CD1c-positive myeloid dendritic cell (primary cell): ENCODE results near the gene CPSF4L.
A peak's percentile ranks its signal among the peaks of the same experiment; 100 is the strongest.
"Not testable (repeated sequence)": the region's sequence is repeated elsewhere in the genome, so short reads cannot be mapped to it uniquely, and the experiment has no call there.

Experiments
- DNase-seq: peaks from one replicate; pipeline ENCODE4 v3.0.0-alpha.2; 2016; ENCODE audit errors: extremely low spot score

The CPSF4L gene

DNA sequence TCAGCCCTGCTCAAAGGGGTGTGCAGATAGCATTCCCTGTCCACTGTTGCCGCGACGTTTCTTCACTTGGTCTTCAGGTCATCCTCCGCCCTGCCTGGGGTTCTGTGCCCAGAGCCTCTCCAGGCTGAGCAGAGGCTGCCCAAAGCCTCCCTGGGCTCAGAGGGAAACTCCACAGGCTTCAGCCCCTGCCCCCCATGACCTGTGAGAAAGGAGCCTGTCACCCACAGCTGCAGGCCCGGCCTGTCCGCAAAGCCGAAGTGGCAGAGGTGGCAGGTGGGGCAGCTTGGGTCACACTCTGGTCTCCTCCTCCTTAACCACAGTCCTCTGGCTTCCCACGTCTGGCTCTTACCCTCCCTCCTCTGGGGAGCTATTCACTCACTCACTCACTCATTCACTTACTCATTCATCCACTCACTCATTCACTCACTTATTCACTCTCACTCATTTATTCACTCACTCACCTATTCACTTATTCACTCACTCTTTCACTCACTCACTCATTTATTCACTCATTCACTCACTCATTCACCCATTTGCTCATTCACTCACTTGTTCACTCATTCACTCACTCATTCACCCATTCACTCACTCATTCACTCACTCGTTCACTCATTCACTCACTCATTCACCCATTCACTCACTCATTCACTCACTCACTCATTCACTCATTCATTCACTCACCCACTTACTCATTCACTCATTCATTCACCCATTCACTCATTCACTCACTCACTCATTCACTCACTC lies 7.1 kb upstream of the CPSF4L start:
- DNase-seq: no peak

DNA sequence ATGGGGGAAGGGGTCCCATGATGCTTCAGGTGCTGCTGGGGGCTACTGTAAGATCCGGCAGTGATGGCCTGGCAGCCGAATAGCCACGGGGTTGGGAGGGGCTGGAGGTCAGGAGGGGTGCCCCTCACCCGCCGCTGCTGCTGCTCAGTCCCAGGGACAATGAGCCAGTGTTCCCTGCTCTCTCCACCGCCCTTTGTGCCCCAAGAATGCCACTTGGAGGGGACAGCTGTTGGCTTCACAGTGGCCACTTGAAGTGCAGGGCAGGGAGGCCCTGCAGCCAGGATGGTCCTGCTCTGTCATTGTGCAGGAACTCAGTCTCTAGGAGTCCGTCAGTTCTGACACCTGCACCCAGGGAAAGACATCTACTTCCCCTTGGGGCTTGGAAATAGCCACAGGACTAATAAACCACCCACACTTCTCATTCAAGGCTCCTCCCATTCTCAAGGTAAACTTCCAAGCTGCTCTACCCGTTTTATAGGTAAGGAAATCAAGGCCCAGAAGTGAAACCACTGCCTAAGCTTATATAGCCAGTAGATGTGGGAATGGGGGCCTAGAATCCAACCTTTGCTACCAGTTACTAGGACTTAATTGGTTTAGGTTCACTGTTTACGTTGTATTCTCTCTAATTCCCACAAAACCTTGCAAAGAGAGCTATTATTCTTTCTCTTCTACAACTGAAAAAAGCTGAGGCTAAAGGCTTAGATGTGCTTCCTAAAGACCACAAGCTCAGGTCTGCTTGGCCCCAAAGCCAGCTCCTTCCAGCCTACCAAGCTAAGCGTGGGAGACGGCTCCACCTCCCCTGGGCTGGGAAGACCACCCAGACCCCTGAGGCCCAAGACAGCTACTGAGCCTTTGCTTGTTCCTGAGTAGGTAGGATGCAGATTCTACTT lies 6.2 kb upstream of the CPSF4L start:
- no peak for DNase-seq

DNA sequence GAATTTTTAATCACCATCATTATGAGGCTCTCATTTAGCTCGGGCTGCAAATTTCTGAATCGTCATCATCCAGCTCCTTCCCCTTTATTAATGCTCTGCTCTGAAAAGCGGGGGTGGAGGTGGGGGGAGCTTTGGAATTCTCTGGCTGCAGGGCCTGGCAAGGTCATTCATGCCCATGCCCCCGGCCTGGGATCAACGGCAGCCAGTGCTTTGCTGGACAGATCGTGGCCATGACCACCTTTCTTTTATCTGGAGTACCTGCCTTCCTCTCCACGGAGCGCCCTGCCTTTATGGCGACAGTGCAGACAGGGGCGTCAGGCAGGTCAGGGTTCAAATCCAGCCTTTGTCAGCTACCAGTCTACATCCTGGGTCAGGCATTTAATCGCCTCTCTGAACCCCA lies 5.1 kb upstream of the CPSF4L start:
- no peak for DNase-seq

DNA sequence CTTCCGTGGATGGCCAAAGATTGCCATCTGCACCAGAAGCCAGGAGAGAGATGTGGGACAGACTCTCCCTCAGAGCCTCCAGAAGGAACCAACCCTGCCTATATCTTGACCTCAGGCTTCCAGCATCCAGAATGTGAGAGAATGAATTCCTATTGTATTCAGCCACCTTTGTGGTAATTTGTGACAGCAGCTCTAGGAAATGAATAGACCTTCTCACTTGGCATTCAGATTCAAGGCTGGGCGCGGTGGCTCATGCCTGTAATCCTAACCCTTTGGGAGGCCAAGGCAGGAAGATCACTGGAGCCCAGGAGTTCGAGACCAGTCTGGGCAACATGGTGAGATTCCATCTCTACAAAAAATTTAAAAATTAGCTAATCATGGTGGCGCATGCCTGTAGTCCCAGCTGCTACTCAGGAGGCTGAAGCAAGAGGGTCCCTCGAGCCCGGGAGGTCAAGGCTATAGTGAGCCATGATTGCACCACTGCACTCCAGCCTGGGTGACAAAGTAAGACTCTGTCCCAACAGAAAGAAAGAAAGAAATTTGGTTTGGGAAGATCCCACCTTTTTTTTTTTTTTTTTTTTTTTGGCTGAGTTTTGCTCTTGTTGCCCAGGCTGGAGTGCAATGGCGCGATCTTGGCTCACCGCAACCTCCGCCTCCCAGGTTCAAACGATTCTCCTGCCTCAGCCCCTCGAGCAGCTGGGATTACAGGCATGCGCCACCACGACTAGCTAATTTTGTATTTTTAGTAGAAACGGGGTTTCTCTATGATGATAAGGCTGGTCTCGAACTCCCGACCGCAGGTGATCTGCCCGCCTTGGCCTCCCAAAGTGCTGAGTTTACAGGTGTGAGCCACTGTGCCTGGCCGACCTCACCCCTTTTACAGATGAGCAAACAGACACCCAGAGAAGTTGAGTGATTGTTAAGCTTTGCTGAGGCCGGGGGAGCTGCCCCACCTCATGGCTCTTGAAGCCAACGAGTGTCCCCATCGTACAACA lies 4.3 kb upstream of the CPSF4L start:
- no peak for DNase-seq

DNA sequence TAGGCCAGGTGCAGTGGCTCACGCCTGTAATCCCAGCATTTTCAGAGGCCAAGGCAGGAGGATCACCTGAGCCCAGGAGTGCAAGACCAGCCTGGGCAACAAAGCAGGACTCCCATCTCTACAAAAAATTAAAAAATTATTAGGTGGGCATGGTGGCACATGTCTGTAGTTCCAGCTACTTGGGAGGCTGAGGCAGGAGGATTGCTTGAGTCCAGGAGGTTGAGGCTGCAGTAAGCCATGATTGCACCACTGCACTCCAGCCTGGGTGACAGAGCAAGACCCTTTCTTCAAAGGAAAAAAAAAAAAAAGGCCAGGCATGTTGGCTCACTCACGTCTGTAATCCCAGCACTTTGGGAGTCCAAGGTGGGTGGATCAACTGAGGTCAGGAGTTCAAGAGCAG lies 2.8 kb upstream of the CPSF4L start:
- not testable (repeated sequence) for DNase-seq

DNA sequence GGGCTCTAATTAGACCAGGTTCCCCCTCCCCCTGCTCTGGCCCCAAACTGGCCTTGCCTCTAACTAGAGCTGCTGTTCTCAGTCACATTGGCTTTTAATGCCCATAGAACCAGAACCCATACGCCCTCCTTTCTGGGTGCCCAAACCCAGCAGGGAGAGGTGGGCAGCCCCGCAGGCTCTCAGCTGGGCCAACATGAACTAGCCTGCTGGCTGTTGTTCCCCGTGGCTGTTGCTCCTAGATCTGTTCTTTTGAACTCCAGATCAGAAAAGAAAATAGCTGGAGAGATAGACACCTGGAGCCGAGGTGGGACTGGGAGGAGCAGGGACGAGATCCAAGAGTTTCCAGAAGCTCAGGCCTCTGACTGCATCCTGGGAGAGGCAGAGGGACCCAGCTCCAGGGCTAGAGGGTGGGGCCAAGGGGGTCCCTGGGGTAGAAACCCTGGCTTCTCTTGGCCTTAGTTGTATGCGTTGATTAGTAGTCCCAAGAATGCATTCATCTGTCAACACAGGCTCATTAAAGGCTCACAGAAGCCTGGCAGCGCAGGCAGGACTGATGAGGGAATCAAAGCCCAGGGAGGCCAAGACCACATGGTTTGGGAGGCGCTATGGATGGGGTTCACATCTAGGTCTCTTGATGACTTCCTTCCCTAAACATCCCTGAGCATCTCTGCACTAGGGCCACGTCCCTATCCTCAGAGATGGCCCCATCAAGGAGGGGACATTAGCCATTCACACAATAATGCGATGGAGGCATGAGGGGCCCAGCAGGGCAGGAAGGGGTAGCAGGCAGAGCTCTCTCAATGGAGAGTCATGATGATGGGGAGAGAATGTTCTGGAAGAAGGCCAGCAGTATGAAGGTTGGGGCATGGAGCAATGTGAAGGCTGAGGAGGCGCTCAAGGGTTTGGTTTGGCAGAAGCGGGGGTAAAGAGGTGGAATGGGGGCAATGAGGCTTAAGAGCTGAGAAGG lies 1.3 kb upstream of the CPSF4L start:
- DNase-seq: no peak

DNA sequence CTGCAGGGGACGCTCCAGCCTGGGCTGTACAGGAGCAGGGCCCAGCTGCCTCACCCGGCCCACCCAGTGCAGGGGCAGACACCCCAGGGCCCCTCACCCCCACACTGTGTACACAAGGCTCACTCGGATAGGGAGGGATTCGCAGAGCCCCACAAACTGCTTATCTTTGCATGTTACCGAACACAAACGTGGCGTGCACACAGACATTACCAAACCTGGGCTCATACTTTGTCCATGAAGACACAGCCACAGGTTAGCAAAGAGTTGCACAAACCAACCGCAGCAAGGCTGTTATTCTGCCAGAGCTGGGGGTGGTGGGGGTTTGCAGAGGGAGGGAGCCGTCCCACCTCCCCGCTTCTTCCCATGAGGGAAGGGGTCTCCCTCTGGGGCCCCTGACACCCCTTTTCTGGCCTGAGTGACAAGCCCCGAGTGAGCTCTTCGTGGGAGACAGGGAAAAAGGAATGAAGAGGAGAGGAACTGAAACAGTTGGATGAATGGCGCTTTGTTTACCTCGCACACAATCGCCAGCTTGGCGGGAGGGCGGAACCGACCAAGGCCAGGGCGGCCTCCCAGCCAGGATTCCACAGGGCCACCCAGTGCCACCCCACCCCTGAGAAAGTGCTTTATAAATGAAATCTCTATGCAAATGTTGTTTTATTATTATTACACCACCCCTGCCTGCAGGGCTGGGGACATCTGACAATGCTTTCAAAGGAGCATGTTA lies 434 bp upstream of the CPSF4L start:
- DNase-seq: no peak

DNA sequence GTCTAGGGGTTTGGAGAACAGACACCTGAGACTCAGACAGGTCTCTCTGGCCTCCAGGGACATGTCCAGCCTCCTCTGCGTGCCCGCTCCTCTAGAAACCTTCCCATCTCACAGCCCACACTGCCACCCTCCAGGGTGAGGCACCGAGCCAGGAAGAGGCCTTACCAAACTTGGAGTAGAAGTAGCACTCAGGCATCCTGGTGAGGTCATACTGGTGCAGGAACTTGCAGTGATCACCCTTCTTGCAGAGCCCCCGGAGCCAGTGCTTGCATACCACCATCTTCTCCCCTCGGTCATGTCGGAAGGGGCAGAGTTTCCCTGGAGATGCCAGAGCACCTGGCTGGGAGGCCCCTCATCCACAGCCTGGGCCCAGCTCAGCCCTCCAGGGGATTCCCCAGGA lies 4.2 kb downstream of the CPSF4L start:
- no peak for DNase-seq

DNA sequence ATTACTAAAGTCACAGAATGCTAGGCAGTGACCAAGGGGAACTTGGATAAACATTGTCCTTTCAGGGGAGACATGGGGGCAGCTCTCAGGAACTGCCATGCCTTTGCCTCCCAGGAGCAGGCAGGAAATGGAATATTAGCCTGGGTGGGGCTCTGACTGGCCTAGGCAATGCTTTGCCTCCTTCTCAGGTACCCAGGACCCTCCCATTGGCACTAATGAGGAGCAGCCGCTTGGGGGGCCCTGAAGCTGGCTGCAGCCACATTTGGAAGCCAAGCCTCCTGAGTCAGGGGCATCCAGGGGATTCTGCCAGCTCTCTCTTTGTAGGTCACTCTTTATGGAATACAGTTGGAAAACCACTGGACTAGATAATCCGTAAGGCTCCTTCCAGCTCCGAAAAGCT lies 5.5 kb downstream of the CPSF4L start:
- no peak for DNase-seq

DNA sequence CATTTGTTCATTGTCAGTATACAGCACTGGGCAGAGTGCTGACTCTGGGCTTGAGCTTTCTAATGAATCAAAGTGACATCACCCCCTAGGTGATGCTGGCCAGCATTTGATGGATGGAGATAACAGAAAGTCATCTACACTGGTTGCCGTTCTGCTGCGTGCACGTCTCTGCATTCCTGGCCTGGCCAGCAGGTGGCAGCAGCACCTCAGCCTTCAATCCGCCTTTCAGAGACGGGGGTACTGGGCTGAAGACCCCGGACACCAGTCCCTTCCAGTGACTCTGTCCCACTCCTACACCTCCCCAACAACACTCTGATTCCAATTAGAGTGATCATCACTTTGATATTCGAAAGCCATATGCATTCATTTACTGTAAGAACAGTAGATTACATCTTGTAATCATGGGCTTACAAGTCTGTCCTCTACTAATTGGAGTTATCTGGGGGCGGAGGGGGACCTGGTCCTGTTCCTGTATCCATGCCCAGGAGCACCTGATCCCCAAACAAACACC lies 6.0 kb downstream of the CPSF4L start:
- peak; percentile 44 for DNase-seq

DNA sequence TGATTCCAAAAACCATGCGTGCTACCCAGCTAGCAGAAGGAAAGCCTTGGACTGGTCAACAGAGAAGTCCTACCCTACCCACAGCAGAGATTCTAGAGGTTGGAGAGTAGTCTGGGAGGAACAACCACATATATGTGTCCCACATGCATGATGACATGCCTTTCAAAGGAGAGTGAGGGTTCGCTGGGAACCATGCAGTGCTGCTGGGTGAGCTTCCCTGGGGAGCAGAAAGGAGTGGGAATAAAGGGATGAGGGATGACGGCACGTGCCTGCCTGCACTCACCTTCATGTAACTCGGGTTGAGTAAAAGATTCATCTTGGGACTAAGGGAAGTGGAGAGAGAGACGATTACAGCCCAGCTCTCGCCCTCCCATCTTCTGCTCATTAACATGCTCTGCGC lies 9.8 kb downstream of the CPSF4L start:
- DNase-seq: no peak

DNA sequence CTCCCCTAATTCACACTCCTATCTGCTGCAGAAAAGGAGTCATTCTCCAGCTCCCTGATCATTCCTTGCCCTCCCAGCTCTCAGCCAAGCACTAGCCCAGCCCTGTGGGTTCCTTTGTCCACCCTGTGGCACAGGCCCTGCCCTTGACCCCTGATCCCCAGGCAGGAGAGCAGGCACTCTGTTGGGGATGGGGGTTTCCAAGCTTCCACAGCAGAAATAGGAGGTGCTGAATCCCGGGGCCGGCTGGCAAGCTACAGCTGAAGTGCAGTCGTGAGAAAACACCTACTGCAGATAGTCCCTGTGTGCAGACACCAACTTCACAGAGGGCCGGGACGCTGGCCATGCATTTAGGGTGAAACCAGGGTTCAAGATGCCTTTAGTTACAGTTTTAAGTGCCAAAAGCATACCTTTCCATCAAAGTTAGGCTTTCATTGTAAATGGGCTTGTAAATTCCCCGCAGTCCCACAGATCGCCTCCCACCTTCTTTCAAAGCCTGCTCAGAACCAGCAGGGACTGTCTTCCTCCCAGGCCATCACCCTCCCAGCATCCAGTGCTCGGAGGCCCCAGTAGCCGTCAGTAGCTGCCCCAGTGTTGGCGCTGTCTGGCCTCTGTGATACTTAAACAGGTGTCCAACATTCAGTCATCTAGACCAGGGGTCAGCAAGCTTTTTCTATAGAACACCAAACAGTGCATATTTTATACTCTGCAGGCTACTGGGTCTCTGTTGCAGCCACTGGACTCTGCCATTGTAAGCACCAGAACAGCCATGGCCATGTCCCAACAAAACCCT lies 10.6 kb downstream of the CPSF4L start:
- no peak for DNase-seq

DNA sequence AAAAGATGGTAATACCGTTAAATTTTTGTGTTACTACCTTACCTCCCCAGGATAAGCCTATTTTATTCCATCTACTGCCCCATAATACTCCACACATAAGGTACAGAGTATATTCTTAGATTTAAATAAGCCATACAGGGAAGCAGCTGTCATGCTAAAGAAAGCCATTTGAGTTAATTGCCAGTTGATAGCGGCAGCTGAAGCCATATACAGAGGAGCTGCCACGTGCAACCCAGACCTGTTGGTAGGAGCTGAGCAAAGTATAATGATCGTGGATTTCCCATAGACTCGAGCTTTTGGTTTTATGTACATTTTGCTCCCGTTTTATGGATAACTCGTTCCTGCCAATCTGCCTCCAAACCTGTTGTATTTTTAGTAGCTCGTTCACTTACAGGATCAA lies 12.0 kb downstream of the CPSF4L start:
- DNase-seq: no peak

DNA sequence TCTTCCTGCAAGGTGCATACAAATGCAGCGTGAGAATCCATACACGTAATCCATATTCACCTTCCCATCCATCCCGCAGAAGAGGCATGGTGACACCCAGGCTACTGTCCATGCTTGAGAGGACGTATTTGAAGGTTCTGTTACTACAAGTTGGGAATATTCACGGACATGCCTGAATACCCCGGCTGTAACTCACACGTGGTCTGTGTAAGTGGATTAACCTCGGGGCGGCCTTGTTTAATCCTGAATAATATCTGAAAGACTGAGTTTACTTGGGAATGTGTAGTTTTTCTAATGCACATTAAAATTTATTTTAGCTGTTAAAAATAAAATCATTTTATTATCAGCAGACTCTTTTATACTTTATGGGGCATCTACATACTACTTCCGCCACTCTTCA lies 13.1 kb downstream of the CPSF4L start:
- DNase-seq: no peak

DNA sequence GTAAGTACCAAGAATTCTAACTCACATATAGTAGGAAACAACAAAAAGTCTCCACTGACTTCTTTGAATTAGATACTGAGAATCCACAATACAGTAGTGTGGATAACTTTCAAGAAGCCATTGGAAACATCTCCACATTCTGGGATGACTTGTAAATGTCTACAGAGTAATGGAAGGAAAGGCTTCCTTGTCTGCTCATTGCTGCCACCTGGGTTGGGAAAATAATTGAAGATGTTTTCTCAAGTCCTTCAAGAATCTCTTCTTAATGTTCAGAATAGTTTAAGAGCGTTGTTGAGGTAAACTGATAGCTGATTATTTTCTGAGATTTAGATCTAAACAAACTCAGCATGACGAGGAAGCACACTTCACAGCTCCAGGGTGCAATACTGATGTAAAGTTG lies 14.0 kb downstream of the CPSF4L start:
- no peak for DNase-seq

DNA sequence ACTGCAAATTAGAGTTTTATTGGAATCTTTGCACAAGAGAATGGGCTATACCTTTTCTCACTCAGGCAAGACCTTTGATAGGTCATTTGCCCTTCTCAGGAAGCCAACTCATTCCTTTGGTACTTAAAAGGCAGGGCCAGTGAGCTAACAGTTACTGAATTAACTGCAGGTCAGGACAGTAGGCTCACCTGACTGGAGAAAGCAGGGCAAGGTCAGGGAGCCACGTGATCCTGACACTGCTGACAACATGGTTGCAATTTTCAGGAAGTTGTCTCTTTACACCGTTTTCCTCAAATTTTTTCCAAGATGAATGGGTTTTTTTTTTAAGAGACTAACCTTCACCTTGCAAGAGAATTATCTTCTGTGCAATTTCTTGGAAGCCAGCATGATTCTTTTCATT lies 21.1 kb downstream of the CPSF4L start:
- no peak for DNase-seq

DNA sequence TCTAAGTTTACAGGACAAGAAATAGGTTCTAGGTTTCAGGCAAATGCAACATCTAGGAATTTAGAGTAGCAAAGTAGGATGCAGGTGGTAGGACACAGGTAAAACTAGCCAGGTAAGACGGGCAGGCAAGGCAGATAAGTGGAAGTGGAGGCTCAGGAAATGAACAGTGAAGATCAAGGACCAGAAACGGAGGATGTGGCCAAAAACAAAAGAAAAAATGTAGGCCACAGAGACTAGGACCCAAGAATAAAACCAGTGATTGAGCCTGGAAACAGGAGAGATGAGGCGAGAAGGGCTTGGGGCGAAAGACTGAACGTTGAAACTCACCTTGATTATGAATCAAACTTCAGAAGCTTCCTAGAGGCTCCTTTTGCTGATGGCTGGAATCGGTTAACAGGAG lies 24.0 kb downstream of the CPSF4L start:
- no peak for DNase-seq

DNA sequence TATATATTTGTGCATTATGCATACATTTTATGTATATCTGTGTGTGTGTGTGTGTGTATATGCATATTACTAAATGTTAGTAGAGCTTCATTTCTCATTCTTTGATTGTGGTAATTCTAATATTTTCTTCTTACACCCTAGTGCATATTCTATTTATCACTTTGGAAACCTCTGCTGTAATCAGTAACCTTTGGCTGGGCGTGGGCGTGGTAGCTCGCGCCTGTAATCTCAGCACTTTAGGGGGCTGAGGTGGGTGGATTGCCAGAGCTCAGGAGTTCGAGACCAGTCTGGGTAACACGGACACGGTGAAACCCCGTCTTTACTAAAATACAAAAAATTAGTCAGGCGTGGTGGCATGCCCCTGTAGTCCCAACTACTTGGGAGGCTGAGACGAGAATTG lies 26.9 kb downstream of the CPSF4L start:
- DNase-seq: no peak
